GM18499 (cell line): ENCODE results near the gene ZNF839.
"Not testable (repeated sequence)": the region's sequence is repeated elsewhere in the genome, so short reads cannot be mapped to it uniquely, and the experiment has no call there.

Experiments used
- ATAC-seq: cut with Tn5 transposase; IDR thresholded peaks from one replicate; pipeline ENCODE4 v1.9.1; 2021; ENCODE audit warnings: moderate number of reproducible peaks; ENCODE audit not compliant: insufficient read depth, unreplicated experiment

Gene ZNF839

DNA sequence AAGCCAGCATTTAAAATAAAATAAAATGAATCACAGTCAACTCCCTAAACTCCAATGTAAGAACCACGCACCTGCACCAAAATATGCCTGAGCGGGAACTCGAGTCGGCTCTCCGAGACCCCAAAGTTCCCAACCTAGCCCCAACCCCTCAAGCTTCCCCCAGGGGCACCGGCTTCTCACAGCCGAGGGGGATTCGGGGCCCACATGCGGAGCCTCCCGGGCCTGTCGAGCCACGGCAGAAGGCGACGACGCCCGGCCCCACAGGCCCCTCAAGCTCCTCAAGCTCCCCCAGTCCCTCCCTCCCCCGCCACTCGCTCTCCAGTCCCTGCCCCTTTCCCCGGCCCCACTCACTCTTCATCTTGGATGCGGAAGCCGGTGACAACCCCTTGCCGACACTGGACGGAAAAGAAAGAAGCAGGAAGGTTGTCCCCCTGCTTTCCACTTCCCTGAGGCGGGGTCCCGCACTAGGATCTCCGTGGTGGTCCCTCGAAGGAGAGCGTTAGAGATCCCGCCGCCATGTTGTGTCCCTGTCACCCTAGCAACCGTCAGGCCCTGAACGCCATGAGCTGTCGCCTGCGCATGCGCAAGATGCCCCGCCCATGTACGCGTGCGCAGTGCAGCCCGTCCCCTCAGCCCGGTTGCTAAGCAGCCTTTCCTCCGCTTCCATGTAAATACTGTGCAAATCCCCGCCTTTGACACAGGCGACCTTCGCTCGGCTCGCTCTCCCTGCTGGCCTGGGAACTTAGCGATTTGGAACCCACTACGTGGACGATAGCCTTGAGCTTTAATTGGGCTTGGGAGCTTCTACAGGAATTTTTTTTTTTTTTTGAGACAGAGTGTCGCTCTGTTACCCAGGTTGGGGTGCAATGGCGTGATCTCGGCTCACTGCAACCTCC lies 14.7 kb upstream of the ZNF839 start, which contains the start of gene MOK:
TSS of gene MOK (minus strand) at position 554 of the 896 bp plus-strand sequence. CDS start at position 358, 196 bp downstream.
- peak; percentile 75 for ATAC-seq

DNA sequence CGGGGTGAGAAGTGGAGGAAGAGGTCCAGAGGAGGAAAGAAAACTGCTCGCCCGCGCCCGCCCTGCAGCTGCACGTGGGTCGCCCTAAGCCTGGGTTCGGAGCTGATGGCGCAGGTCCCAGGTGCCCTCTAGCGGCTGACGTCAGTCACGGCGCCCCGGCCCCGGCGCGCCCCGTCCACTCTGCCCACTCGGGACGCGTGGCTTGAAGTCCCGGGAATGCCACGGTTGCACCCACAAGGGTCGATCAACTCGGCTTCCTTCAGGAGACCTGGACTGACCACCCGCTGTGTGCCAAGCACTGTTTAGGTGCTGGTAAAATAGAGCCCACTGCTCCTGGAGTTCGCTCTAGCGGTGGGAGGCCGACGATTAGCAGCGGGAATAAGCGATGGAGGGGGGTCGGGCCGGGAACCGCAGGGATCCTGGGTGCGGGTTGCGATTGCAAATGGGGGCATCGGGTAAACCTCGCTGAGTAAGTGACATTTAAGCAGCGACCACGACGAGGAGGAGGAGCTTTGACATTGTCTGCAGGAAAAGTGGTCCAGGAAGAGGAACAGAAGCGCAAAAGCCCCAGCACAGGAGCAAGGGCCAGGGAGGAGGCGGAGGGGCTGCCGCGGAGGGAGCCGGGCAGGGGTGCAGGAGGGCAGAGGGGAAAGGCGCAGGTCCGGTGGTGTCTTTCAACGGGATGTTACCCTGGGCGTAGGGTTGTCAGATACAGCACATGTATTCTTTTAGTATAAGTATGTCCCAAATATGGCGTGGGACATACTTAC lies 5.1 kb upstream of the ZNF839 start:
- ATAC-seq, result no peak

DNA sequence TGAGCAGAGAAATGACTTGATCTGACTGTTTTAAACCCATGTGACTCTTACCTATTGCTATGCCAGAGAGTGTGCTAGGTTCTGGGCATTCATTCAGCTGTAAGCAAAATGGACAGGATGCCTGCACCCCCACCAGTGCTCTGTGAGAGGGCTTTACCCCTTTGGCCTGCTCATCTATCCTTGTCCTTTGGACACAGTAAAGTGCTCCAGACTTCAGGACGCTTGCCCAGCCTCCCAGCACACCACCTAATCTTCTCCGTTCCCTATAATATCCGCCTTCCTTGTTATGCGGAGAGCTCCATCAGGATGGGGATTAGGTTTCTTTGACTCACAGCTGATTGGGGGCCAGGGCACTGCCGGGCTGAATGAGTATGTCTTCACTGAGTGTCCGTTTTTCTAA lies 4.4 kb upstream of the ZNF839 start:
- ATAC-seq, result no peak

DNA sequence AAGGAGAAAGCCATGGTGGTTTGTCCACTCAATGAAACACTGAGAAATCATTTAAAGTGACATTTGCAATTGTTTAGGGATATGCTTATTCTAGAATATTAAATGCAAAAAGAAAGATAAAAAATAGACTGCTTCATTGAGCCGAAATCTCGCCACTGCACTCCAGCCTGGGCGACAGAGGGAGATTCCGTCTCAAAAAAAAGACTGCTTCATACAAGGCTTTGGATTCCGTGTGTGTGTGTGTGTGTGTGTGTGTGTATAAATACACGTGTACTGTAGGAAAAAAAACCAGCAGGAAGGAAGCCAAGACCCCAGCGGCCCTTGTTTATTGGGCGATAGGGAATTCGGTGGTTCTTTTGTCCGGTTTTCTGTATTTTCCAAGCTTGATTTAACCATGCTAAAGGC lies 3.2 kb upstream of the ZNF839 start:
- no peak for ATAC-seq

DNA sequence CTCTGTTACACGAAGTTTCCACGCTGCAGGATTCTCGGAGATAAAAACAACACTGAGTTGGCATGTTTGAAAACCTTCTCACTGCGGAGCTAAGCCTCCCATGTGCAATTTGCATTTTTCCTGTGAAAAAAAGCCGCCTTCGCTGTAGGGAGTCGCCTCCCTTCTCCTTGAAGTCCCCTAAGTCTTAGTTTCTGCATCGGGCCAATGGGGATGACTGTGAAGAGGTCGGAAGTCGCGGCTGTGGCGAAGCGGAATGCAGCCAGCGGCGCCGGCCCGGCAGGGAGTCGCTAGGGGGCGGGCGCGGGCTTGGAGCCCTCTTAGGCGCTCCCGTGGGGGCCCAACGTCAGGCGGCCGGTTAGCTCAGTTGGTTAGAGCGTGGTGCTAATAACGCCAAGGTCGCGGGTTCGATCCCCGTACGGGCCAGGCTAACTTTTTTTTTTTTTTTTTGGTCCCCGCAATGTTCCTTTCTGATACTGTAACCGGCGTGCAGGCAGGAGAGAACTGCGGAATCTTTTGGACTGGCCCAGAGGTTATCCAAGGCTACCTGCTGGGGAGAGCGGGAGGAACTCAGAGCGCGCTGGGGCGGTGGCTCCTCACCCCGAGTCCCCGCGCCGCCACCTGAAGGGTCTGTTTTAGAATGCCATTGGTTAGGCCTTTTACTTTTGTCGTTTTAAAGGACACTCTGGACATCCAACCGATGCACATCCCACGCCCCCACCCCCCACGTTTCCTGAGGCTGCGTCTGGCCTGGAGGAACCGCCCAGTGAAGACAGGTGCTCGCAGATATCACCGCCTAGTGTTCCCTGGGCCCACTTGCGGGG lies 2.6 kb upstream of the ZNF839 start:
- peak; percentile 37 for ATAC-seq

DNA sequence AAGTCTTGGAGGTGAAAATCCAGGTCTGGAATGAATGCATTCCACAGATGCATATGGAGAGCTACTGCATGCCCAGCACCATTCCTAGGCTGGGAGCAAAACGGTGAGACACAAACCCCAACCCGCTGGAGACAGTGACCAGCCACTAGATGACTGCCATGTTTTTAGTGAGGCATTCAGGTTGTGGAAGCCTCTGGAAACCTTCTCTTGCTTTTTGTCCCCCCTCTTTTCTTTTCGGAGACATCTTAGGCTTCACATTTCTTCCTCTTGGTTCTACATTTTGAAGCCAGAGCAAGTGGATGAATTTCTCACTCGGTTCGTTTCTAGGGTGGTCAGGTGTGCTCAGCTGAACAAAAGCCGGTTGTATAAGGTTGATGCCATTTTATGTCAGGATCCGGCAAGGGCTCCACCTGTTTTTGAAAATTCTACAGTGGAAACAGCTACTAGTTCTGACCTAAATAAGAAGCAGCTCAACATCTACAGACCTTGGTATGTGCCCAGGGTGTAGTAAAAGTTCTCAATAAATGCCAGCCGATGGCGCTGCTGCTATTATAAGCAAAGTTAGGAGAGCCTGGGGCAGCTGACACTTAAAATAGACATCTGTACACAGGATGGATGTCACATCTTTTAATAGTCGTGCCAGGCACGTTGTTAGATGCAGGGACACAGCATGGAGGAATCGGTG lies 1.8 kb upstream of the ZNF839 start:
- ATAC-seq, result no peak

DNA sequence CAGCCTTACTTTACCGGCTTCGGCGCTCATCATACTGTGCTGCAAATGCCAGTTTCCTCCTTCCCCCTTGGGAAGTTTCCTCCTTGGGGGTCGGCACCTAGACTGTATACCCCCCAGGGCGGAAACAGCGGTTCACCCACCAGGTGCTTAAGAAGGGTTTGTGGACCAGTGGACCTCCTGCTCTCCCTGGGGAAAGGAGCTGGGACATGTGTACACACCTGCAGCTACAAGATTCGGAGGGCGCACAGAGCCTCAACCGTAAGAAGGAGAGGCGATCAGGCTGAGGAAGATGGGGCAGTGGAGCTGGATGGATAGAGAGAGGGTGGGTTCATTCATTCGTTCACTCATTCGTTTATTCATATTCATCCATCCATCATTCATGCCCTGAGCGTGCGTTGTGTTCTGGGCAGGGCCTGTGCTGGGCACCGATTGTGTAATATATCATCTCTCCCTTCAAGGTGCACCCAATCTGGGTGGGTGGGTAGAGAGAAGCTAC lies 717 bp upstream of the ZNF839 start:
- no peak for ATAC-seq

DNA sequence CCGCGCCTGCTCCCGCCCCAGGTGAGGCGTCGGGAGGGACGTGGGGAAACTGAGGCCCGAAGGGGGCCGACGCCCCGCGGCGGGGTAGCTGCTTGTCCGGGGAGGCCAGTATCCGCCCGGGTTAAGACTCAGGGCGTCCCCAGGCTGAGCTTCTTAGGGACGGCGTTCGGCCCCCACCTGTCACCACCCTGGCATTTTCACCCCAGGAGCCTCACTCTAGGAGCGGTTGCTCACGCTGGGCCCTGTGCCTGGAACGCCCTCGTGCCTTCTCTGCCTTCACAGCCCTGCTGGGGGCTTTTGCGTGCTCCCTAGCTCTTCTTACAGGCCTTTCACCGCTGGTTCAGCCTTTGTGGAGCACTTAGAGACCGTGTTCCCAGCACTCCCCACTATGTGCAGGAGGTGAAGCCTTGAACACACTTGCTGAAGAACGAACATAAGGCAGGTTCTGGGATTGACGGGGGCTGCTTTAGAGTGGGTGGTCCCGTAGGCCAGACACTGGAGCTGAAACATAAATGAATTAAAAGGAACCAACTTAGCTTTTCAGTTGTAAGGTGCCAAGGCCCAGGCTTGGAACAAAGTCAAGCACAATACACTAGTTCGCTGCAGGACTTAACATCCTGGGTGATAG lies 601 bp downstream of the ZNF839 start:
- no peak for ATAC-seq

DNA sequence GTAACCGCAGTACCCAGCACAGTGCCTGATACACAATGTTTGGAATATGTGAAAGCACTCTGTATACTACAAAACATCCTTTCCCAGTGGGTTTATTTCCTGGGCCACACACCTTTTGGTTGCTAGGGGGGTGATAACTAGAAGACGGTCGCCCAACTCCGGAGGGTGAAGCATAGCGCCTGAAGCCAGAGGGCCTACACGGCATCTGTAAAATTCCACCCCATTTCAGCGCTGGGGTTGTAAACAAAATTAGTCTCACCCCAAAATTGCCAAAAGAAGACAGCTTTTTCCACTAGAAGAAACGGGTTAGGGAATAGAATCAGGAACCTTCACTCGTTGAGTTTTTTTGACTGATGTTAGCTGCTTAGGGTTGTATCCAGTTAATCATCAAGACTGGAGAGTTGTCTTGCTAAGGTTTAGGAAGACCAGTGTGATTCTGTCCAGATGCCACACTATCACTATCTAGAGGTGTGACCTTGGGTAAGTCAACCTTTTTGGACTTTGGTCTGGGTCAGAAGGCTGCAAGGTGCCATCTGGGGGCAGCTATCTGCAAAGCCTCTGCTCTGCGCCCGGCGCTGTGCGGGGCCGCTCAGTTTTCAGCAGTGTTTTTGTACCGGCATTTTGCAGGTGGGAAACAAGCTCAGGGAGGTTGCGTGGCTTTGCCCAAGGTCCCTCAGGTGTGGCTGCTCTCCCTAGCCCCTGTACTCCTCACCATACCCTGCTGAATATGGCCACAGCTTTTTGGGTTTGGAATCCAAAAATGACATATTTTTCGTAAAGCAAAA lies 1.3 kb downstream of the ZNF839 start:
- ATAC-seq, result no peak

DNA sequence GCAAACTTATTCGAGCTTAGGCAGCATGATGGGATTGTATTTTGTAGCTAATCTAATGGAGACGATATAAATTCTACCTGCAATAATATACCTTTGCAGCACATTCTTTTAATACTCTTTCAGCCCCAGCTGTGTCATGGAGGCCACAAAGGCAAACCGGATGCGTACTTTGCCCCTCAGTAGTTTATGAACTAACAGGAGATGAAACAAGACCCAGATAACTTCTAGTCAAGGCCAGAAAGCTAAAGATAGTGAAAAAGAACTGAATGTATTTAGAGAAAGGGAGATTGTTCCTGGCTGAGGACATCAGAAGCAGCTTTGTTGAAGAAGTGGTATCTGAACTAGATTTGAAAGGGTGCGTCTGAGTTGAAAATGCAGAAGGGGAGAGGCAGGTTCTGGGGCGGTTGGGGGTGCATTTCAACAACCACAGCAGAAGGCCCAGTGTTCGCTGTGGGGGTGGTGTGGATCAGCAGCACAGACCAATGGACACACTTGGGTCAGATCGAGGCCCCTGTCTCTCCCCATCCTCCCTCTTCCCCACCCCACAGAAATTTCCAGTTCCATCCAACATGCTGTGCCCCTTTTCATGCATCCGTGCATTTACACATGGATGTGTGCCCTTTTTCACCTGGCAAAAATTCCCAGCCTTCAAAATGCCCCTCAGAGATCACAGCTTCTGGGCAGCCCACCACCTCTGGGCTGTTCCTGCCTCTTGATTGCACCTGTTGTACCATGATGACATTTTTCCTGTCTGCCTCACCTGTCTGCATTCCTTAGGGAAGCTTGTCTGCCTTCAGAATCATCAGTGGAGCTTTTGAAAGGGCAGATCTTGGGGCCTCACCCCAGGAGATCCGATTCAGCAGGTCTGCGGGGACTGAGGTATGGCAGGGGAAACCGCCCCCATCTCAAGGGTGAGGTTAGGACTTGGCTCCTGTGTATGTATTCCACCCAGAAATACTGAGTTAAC lies 2.2 kb downstream of the ZNF839 start:
- ATAC-seq, result no peak

DNA sequence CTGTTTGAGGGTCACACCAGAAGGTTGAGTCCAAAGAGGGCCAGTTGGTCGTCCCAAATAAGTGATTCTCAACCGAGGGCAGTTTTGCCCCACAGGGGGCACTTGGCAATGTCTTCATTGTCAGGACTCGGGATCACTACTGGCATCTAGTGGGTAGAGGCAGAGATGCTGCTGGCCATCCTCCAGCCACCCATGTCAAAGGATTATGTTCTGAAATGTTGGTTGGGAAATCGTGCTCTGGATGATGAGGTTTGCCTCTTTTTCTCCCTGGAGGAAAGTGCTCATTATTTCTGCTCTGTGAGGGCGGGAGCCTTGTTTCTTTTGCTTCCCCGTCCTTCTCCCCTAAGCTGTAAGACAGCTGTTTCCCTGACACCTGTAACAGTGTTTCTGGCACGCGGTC lies 3.6 kb downstream of the ZNF839 start:
- ATAC-seq, result no peak

DNA sequence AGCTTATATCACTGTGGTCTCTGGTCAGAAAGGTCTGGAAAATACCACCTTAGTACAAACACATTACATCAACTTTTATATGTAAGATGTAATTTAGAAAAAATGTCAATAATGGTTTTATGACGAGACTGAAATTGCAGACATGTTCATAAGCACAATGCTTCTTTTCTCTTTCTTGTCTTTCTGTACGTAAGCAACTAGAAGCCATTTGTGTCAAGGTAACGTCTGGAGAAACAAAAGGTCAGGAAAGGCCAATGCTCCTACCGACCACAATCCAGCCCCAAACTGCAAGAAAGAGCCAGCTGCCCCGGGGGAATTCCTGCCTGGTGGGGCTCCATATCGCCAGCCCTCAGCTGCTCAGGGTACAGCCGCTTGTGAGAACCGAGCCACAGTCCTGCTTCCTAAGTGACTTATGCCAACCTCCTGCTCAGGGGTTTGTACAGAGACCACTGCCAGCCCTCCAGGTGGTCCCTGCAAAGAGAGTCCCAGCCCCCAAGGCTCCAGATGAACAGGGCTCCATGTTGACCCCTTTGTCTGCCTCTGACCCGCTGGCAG lies 6.3 kb downstream of the ZNF839 start:
- ATAC-seq, result no peak

DNA sequence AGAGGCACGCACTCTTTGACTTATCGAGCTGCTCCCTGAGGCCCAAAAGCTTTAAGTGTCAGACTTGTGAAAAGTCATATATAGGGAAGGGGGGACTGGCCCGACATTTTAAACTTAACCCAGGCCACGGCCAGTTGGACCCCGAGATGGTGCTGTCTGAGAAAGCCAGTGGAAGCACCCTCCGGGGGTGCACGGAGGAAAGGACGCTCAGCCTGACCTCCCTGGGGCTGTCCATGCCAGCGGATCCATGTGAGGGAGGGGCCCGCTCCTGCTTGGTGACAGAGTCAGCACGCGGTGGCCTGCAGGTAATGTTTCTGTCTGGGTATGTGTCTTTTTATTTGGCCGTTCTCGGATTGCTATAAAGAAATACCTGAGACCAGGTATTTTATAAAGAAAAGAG lies 7.0 kb downstream of the ZNF839 start:
- no peak for ATAC-seq

DNA sequence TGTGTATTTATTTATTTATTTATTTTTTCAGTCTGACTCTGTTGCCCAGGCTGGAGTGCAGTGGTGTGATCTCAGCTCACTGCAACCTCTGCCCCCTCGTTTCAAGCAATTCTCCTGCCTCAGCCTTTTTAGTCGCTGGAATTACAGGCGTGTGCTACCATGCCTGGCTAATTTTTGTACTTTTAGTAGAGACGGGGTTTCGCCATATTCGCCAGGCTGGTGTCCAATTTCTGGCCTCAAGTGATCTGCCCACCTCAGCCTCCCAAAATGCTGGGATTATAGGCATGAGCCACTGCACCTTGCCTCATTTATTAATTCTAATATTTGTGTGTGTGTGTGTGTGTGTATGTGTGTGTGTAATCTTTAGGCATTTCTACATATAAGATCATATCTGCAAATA lies 9.8 kb downstream of the ZNF839 start:
- ATAC-seq, result not testable (repeated sequence)

DNA sequence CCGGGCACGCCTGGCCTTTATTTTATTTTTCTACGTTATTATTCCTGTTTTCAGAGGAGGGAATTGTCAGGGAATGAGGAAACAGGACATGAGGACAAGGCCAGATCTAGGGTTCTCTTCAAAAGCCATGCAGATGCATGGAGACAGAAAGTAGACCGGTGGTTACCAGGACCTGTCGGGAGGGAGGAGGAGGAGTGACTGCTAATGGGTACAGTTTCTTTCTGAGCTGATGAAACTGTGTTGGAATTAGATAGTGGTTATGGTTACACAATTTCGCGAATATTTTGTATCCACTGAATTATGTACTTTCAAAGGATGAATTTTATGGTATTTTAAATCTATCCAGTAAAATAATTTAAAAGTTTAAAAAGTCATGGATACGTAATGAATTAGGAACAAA lies 11.3 kb downstream of the ZNF839 start:
- no peak for ATAC-seq

DNA sequence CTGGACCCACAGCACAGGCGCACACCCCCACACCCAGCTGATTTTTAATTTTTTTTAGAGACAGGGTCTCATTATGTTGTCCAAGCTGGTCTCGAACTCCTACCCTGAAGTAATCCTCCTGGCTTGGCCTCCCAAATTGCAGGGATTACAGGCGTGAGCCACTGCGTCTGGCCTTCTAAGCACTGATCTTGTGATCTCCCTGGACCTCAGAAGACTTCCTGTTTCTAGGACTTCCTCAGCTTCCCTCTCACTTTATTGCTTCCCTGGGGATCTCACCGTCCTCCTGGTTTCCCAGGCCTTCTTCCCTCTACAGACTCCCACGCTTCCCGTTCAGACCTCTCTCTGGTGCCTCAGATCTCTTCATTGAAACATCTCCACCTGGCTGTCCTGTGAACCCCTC lies 13.8 kb downstream of the ZNF839 start:
- ATAC-seq, result no peak
